Measurements from ENCODE around the gene FBLN2.

FBLN2 gene

DNA sequence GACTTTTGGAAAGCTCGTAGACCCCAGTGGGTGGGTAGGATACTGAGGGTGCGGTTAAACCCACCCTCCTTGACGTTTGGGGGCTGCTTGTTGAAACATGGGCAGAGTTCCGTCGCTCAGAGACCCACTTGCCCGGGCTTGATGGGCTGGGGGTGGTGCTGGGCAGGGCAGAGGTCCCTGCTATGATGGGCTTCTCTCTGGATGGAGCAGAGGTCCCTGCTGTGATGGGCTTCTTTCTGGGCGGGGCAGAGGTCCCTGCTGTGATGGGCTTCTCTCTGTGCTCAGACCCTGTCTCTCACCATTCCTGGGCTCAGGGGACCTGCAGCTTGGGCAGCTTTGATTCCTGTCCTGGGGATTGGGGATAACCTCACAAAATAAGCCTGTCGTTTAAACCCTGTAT, 45.2 kb downstream of the FBLN2 start:
- intact Hi-C loops (cut with DNase I), result no loop called here
- DNase-seq, result peak in 3 of 10 donors; percentile 28 to 59 (median 41)

DNA sequence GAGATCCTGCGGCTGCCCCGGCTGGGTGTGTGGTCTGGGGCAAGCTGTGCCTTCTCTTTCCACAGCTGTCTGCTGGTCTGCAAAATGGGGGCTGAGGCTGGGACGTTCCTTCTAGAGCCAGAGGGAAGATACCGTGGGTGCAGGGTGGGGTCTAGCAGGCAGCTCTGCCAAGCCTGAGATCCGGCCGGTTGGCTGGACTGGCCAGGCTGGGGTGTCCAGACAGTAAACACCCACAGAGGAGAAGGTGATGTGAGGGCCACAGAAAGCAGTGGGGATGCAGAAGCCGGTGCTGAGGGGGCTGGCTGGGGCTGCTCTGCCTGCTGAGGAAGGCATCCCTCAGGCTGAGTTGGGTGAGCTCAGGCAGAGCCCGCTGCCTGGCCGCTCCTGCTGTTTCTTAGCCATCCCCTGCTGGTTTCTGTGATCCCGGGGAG, 46.1 kb downstream of the FBLN2 start:
- intact Hi-C loops (cut with DNase I), result no loop called here
- peak in 3 of 10 donors; percentile 55 to 74 (median 72) for DNase-seq

DNA sequence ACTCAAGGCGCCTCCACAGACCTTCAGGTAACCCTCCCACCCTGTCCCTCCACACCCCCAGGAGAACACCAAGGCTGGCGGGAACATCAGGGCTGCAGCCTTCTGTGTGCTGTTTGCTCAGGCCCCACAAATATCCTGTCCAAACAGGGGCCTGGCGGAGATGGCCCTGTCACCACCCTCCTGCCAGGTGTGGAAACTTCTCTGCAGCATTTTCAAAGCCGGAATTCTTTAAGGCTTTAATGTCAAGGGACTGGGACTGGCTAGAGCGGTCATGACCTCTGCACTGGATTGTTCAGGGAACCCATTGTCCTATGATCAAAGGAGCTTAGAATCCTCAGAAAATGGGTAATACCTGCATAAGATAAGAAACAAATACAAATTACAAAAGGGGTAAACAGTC, 46.6 kb downstream of the FBLN2 start:
- intact Hi-C loops (cut with DNase I), result no loop called here
- peak in 1 of 10 donors; percentile 48 for DNase-seq

DNA sequence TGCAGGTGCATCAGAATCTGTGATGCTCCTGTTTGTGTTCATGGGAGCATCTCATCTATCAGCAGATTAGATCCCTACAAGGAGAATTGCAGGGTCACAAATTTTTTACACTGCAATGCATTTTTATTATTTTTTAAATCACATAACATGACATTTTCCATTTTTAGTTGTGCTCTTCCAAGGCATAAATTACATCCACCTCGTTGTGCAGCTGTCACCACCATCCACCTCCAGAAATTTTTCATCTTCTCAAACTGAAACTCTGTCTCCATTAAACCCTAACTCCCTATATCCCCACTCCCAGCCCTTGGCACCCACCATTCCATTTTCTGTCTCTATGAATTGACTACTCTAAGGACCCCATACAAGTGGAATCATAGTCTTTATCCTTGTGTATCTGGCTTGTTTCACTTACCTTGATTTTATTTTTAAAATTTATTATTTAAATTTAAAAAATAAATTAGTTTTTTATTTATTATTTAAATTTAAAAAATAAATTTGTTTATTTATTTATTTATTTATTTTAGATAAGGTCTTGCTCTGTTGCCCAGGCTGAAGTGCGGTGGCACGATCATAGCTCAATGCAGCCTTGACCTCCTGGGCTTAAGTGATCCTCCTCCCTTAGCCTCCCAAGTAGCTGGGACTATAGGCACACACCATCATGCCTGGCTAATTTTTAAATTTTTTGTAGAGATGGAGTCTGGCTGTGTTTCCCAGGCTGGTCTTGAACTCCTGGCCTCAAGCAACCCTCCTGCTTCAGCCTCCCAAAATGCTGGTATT, 47.7 kb downstream of the FBLN2 start:
- intact Hi-C loops (cut with DNase I), result no loop called here
- peak in 2 of 10 donors; percentile 62 to 74 for DNase-seq

DNA sequence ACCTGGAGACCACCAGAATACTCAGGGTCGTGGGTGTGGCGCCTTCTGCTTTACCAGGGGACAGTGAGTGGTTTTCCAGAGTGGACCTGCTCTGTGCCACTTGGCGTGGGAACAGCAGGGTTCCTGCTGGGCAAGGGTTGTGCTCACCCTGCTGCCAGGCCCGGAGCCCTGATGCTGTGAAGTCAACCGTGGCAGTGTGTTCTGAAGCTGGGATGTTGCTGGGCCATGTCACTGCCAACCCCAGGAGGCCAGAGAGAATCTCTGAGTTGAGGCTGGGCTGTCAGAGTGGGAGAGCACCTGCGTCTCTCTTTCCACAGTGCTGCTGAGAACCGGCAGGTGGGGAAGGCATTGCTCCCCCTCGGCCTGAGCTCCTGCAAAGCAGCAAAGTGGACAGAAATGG, 48.7 kb downstream of the FBLN2 start:
- intact Hi-C loops (cut with DNase I), result no loop called here
- peak in 3 of 10 donors; percentile 41 to 59 (median 49) for DNase-seq

DNA sequence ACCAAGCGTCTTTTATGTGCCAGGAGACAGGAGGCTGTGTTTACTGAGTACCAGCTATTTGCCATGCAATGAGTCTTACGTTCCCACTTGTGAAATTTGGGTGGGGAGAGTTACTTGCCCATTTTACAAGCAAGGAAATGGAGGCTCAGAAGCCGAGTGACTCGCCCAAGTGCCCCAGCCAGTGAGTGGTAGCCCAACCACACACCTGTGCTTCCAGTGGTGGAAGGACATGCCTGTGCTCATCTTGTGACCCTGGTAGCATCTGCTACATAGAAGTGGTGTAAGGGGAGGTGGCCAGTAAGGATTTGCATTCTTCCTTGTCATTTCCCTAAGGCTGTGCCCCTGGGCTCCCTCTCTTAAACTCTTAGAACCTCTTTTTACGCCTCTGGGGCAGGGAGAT, 49.3 kb downstream of the FBLN2 start:
- DNase-seq, result peak in 1 of 10 donors; percentile 8
- intact Hi-C loops (cut with DNase I), result no loop called here

DNA sequence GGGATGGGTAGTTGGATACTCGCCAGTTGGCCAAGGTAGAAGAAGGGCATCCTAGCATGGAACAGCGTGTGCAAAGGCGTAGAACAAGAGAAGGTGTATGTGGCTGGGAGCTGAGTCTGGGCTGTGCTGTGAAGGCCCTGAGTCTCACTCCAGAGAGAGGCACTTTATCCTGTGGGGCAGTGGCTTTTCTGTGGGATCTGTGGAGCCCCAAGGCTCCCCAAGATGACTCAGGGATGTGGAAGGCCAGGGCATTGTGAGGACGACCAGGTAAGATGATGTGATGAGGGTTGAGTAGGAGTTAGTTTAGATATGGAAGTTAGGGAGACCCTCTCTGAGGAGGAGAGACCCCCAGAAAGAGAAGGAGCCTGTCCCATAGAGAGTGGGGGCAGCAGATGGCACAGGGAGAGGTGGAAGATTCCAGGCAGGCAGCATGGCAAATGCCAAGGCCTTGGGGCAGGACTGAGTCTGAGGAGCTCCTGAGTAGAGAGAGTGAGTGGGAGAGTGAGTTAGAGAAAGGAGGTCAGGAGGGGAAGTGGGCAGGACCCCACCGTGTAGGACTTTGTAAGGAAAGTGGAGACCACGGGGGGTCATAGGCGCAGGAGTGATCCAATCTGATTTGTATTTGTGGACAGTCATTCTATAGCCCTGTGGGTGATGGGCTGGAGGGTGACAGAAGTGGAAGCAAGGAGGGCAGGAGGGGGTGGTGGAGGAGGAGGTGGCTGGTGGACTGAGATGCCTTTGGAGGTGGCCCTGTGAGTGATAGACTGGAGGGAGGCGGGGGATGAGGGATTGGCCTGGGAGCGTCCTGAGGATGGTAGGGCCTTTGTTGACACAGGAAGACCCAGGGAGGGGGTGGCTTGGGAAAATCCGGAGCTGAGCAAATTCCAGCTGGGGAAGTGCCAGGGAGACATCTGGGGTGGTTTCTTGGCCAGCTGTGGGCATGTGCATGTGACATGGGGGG, 50.3 kb downstream of the FBLN2 start:
- DNase-seq, result peak in 3 of 10 donors; percentile 47 to 69 (median 64)

DNA sequence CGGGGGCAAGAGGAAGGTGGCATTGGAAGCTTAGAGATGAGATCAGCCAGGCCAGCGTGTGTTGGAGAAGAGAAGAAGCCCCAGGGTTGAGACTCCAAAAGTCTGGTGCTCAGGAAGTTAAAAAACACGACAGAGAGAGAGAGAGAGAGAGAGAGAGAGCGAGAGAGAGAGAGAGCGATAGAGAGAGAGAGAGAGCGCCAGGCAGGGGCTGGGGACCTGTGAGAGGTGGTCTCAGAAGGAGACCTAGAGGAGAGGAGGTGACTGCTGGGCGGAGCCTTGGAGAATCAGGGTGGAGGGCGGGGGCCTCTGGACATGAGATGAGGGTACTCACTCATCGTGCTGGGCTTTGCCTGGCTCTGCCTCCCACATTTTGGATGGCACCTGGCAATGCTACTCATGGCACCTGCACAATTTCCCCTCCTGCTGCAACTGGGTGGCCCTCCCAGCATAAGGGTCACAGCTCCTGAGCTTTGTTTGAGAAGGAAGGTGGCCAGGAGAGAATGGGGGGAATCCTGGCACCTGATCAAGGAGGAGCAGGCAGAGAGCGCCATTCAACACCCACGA, 51.0 kb downstream of the FBLN2 start:
- intact Hi-C loops (cut with DNase I), result no loop called here

More for the DNA sequence above, 50.3 kb downstream of the FBLN2 start:
- intact Hi-C loops (cut with DNase I), result no loop called here

DNA sequence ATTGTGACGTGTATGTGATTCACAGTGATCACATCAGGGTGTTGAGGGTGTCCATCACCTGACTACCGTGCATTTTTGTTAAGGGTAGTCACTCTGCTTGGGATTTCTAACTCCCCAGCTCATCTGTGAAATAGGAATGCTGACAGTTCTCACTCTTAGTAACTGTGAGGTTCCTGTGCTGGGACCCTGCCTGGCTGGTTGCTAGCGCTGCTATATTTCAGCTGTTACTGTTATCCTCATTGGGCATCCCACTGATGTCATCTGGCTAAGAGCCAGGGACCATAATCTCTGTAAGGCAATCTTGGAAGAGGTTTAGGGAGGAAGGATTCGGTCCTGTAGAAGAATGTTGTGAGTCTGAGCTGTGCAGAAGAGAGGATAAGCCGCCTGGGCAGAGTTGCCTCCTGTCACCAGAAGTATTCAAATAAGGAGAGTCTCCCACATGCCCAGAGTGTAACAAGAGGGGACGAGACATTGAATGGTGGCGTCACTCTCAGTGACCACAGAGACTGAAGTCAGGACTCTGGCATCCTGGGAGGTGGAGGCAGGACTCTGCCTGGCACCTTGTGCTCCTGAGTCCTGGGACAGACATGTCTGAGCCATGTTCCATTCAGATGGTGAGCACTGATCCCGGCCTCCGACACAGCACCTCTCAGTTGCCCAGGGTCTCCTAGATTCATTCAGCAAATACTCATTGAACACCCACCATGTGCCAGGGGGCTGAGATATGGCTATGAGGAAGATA, 52.2 kb downstream of the FBLN2 start:
- peak in 2 of 10 donors; percentile 42 to 67 for DNase-seq
- intact Hi-C loops (cut with DNase I), result no loop called here

More for the DNA sequence above, 51.0 kb downstream of the FBLN2 start:
- DNase-seq, result peak in 3 of 10 donors; percentile 39 to 54 (median 47)

DNA sequence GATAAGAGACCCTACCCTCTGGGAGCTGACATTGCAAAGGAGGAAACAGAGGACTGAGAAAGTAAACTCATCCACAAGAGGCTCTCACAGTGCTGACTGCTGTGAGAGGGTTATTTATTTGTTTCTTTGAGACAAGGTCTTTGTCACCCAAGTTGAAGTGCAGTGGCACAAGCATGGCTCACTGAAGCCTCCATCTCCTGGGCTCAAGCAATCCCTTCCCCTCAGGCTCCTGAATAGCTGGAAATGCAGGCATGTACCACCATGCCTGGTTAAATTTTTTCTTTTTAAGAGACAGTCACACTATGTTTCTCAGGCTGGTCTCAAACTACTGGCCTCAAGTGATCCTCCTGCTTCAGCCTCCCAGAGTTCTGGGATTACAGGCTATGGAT, 52.8 kb downstream of the FBLN2 start:
- intact Hi-C loops (cut with DNase I), result no loop called here
- no peak for DNase-seq

DNA sequence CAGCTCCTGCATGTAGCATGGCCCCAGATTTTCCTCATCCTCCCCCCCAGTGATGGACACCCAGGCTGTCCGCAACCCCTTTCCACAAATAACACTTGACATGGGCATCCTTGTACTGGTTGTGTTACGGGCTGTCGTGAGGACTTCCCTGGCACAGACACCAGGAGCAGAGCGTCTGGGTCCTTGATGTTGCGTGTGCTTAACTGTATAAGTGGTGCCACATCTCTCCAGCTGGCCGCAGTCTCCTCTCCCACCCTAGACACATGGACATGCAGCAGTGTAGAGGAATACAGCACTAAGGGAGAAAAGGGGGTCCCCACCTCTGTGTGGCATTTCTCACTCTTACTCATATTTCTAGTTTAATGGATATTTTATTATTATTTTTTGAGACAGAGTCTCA, 56.6 kb downstream of the FBLN2 start:
- DNase-seq, result peak in 2 of 10 donors; percentile 3 to 38
- intact Hi-C loops (cut with DNase I), result no loop called here

DNA sequence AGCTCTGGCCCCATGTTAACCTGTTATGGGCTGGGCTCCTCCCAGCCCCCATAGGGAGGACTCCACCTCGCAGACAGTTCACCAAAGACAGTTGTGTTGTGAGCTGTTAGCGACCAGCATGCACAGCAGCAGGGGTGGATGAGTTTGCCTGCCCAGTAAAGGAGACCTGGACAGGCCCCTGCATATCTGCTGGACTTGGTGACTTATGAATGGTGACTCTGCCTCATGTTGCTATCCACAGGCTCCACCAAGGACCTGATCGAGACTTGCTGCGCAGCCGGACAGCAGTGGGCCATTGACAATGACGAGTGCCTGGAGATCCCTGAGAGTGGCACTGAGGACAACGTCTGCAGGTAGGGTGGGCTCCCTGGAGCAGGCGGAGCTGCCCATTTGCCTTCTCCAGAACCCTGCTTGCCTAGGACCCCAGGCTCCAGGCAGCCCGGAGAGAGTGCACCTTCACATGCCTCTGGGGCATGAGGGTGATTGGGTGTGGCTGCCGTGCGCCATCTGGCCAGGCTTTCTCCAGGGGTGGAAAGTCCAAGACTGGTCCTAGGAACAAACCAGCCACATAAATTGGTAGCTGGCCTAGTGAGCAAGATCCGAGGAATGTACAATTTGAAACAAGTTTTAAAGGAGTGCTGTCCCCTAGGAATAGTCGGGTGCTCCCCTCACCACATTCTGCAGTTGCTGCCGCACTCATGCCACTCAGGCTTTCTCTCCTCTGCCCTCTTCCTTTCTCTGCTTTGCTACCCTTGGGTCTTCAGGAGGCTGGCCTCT, 59.1 kb downstream of the FBLN2 start:
- DNase-seq, result peak in 3 of 10 donors; percentile 39 to 64 (median 47)

DNA sequence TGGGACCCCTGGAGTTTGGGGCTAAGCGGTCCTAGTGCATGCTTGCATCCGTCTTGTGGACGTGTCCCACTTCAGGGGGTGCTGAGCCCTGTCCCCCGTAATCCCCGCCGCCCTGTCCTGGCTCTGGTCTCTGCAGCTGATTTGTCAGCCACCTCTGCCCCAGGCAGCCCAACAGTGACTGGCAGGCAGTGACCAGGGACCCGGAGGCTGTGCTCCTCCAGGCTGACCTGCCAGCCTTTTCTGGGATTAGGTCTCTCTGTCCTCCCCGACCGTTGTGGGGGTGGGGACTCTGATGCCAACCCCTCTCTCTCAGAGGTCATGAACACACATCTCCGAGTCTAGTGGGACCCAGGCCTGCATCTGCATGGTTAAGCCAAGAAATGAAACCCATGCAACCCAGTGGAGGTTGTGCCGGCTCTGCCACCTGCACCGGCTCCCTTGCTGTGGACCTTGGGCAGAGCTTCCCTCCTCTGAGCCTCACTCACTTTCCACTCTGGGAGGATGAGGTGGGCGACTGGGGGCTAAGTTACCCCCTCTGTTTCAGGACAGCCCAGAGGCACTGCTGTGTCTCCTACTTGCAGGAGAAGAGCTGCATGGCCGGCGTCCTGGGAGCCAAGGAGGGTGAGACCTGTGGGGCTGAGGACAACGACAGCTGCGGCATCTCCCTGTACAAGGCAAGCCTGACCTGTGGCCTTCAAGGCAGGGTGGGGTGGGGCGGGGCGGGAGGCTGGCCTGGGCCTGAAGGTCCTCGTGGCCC, 60.2 kb downstream of the FBLN2 start:
- intact Hi-C loops (cut with DNase I), result no loop called here
- peak in 3 of 10 donors; percentile 37 to 64 (median 51) for DNase-seq

More for the DNA sequence above, 59.1 kb downstream of the FBLN2 start:
- intact Hi-C loops (cut with DNase I), result no loop called here

DNA sequence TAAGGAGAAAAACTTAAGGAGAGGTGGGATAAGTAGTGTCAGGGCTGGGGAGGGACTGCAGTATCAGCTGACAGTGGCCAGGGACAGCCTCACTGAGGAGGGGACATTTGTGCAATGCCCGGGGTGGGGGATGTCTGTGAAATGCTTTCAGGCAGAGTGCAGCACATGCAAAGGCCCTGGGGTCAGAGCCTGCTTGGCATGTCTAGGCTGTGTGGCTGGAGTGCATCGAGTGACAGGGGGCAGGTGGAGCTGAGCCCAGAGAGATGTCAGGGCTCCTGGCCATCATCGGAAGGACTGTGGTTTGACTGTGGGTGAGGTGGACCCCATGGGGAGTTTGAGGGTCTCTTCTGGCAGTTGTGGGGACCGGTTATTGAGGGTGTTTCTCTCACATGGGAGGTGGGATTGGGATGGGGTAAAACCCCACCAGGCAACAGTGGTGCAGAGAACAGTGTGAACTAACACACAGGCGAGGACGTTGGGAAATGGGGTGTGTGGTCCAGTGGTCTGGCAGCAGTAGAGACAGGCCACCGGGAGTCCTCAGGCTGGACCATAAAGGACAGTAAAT, 61.2 kb downstream of the FBLN2 start:
- peak in 2 of 10 donors; percentile 24 to 34 for DNase-seq
- intact Hi-C loops (cut with DNase I), result no loop called here

DNA sequence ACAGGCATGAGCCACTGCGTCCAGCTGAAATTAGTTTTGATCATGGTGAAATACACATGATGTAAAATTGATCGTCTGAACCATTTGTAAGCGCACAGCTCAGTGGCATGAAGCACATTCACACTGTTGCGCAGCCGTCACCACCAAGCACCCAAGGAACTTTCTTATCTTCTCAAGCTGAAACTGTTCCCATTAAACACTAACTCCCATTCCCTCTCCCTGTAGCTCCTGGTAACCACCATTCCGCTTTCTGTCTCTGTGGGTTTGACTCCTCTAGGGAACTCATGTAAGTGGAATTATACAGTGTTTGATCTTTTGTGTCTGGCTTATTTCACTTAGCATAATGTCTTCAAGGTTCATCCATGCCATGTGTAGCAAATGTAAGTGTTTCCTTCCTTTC, 62.3 kb downstream of the FBLN2 start:
- peak in 1 of 10 donors; percentile 57 for DNase-seq
- intact Hi-C loops (cut with DNase I), result no loop called here

DNA sequence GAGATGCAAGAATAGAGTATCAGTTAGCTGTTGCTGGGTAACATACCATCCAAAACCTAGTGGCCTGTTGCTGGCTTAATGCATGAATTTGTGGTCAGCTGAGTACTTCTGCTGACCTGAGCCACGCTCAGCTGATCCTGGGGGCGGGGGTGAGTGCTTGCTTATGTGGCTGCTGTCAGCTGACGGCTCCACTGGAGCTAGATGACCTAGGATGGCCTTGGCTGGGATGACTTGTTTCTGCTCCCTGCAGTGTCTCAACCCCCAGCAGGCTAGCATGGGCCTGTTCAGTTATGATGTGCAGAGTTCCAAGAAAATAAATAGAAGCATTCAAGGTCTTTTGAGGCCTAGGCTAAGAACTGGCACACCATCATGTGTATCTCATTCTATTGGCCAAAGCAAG, 63.9 kb downstream of the FBLN2 start:
- intact Hi-C loops (cut with DNase I), result no loop called here
- peak in 3 of 10 donors; percentile 18 to 68 (median 37) for DNase-seq

DNA sequence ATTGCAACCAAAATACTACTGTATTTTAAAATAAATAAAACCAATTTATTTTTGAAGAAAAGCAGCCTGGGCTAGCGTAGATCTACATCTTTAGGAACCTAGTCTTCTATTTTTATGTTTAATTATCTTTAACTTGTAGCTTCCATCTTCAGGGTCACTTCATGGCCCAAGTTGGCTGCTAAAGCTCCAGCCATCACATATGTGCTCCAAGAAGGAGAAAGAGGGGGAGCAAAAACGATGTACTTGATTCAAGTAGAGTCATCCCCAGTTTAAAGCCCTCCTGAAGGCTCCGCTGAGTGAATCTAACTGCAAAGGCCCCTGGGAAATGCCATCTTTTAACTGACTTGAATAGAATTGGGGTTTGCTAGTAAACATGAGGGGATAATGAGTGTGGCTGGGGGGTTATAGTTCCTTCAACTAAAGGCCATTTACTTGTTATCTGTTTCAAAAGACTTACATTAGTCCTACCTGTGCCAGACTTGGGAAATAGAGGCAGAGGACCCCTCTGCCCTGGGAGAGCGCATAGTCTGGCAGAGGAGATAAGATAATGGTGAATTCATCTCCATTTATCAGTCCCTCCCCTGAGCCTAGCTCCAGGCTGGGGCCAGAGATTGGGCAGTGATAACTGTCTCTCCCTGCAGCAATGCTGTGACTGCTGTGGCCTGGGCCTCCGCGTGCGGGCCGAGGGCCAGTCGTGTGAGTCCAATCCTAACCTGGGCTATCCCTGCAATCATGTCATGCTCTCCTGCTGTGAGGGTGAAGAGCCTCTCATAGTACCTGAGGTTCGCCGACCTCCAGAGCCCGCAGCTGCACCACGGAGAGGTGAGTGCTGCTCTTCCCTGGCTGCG, 64.6 kb downstream of the FBLN2 start:
- intact Hi-C loops (cut with DNase I), result no loop called here
- peak in 2 of 10 donors; percentile 18 to 25 for DNase-seq
